Thoracic aorta (tissue), 2 donors: ENCODE measurements around the gene HLA-F. TPM values are rescaled to one million over a fixed set of nuclear protein-coding genes. Genes with fewer than 3 reads are reported as not detected.

ENCODE experiments used
- ATAC-seq: fragments of 150-250 bp; one replicate; pipeline ENCODE4 v1.8.0; 2017; ENCODE audit warnings: low read depth; ENCODE audit not compliant: insufficient number of reproducible peaks, low FRiP score
- DNase-seq: peaks from one replicate; pipeline ENCODE4 v3.0.0-alpha.2; 2020; ENCODE audit warnings: low spot score
- H3K27ac ChIP-seq, 2 donors: fragments of 200-600 bp; sonication (generic); 1 replicate in 1 of 2; 2 replicates in 1 of 2; pipeline ENCODE4 v1.5.1; 2016; ENCODE audit warnings: mild to moderate bottlenecking in 2 of 2, moderate library complexity in 2 of 2
- H3K27me3 ChIP-seq: fragments of 200-600 bp; sonication (generic); replicated peaks from 2 replicates; pipeline ENCODE4 v1.6.0; 2016; ENCODE audit warnings: mild to moderate bottlenecking; ENCODE audit not compliant: insufficient read depth
- H3K36me3 ChIP-seq: fragments of 200-600 bp; sonication (generic); one replicate; pipeline ENCODE4 v1.5.1; 2016
- H3K4me1 ChIP-seq, 2 donors: fragments of 200-600 bp; sonication (generic); 1 replicate in 1 of 2; 2 replicates in 1 of 2; pipeline versions ENCODE4 v1.5.1 to v1.6.0; 2016; ENCODE audit warnings: low read depth in 2 of 2, mild to moderate bottlenecking in 1 of 2; ENCODE audit not compliant: control insufficient read depth in 1 of 2
- H3K4me3 ChIP-seq: fragments of 200-600 bp; sonication (generic); 2 replicates; pipeline ENCODE4 v1.5.1; 2016; ENCODE audit warnings: mild to moderate bottlenecking
- H3K9me3 ChIP-seq: fragments of 200-600 bp; sonication (generic); 2 replicates; pipeline ENCODE4 v1.5.1; 2016
- CTCF ChIP-seq: fragments of 200-600 bp; sonication (generic); IDR thresholded peaks from one replicate; pipeline ENCODE4 v1.5.1; 2019; ENCODE audit warnings: antibody characterized with exemption
- total RNA-seq, 2 donors: library from RNA; depleted of rRNA; stranded (reverse); fragments of >200 nt; gene quantifications; one replicate each; pipeline versions ENCODE4 v1.1.0 to v1.2.3, GENCODE V29; 2016

HLA-F gene
- 100 to 1,000 TPM in 1 of 2 donors, 10 to 100 TPM in 1; 94.2 to 117 TPM for total RNA-seq

GRCh38 chr6:29723262-29723665 lies at the start of gene HLA-F:
HLA-F (plus strand) TSS chr6:29723434; CDS start chr6:29723464, 30 bp downstream.
- DNase-seq (peak; percentile 84), ATAC-seq (peak; percentile 99)
- Histone ChIP-seq H3K27ac (peak within 1 kb of the TSS; percentile 84 to 90), H3K27me3 (no peaks in the 10 kb centered on the region), H3K4me3 (peak within 1 kb of the TSS; percentile 100), H3K4me1 (peaks cover 16 to 21% of the 10 kb centered on the region in 2 donors), H3K36me3 (peaks cover 13% of the 10 kb centered on the region), H3K9me3 (no peaks in the 10 kb centered on the region)
- no peak for TF ChIP-seq CTCF

- Histone ChIP-seq H3K9me3 (no peaks in the 10 kb centered on the region), H3K27ac (no peak overlapping the region), H3K4me3 (no peak overlapping the region), H3K4me1 (peaks cover 0 to 9% of the 10 kb centered on the region in 2 donors), H3K27me3 (no peaks in the 10 kb centered on the region), H3K36me3 (no peaks in the 10 kb centered on the region)
- DNase-seq (no peak), ATAC-seq (no peak)
- TF ChIP-seq CTCF: no peak
Measured at GRCh38 chr6:29674008-29674407, 49.2 kb upstream of the HLA-F start.

GRCh38 chr6:29675561-29675960 lies 47.7 kb upstream of the HLA-F start:
- Histone ChIP-seq H3K4me1 (peaks cover 0 to 9% of the 10 kb centered on the region in 2 donors), H3K4me3 (no peak overlapping the region), H3K27ac (no peak overlapping the region), H3K9me3 (no peaks in the 10 kb centered on the region), H3K27me3 (no peaks in the 10 kb centered on the region), H3K36me3 (no peaks in the 10 kb centered on the region)
- no peak for ATAC-seq
- TF ChIP-seq CTCF: no peak
- DNase-seq: no peak

- no peaks in the 10 kb centered on the region for H3K4me1 ChIP-seq
- no peak for TF ChIP-seq CTCF
- no peak overlapping the region for H3K27ac ChIP-seq
- DNase-seq: no peak
- H3K36me3 ChIP-seq: no peaks in the 10 kb centered on the region
- H3K27me3 ChIP-seq: no peaks in the 10 kb centered on the region
- H3K4me3 ChIP-seq: no peak overlapping the region
- no peak for ATAC-seq
- H3K9me3 ChIP-seq: no peaks in the 10 kb centered on the region
Measured at GRCh38 chr6:29676981-29677601, 46.1 kb upstream of the HLA-F start.

GRCh38 chr6:29678114-29678513 lies 45.1 kb upstream of the HLA-F start:
- Histone ChIP-seq H3K27ac (no peak overlapping the region), H3K4me3 (no peak overlapping the region), H3K4me1 (no peaks in the 10 kb centered on the region), H3K36me3 (no peaks in the 10 kb centered on the region), H3K9me3 (no peaks in the 10 kb centered on the region), H3K27me3 (no peaks in the 10 kb centered on the region)
- TF ChIP-seq CTCF: no peak
- ATAC-seq (no peak), DNase-seq (no peak)
